NCI-H1092 (cell line): ENCODE measurements around the gene TMEM123.
A peak's percentile ranks its signal among the peaks of the same experiment; 100 is the strongest.
"Not testable (repeated sequence)": the region's sequence is repeated elsewhere in the genome, so short reads cannot be mapped to it uniquely, and the experiment has no call there.

ENCODE experiments used
- DNase-seq: peaks from one replicate; lab custom pipeline; 2025; lab: John Stamatoyannopoulos, UW

TMEM123 gene

GRCh38 chr11:102448869-102449224, 3.7 kb downstream of the TMEM123 start:
- DNase-seq = no peak

GRCh38 chr11:102447941-102448868, 4.4 kb downstream of the TMEM123 start:
- no peak for DNase-seq

GRCh38 chr11:102447193-102447592, 5.4 kb downstream of the TMEM123 start:
- DNase-seq = no peak

- DNase-seq = no peak
Observed at GRCh38 chr11:102446606-102447005, 6.0 kb downstream of the TMEM123 start.

- DNase-seq = not testable (repeated sequence)
Observed at GRCh38 chr11:102444693-102445092, 7.9 kb downstream of the TMEM123 start.

- not testable (repeated sequence) for DNase-seq
Observed at GRCh38 chr11:102444142-102444541, 8.4 kb downstream of the TMEM123 start.

- DNase-seq = not testable (repeated sequence)
Observed at GRCh38 chr11:102439063-102439363, 13.6 kb downstream of the TMEM123 start.

GRCh38 chr11:102438311-102439062, 14.1 kb downstream of the TMEM123 start:
- no peak for DNase-seq

GRCh38 chr11:102437727-102438126, 14.8 kb downstream of the TMEM123 start:
- no peak for DNase-seq

- no peak for DNase-seq
Observed at GRCh38 chr11:102436976-102437375, 15.6 kb downstream of the TMEM123 start.

- DNase-seq = no peak
Observed at GRCh38 chr11:102436561-102436960, 16.0 kb downstream of the TMEM123 start.

- DNase-seq = no peak
Observed at GRCh38 chr11:102435688-102436087, 16.9 kb downstream of the TMEM123 start.

- DNase-seq = not testable (repeated sequence)
Observed at GRCh38 chr11:102433571-102433970, 19.0 kb downstream of the TMEM123 start.

GRCh38 chr11:102432560-102432959, 20.0 kb downstream of the TMEM123 start:
- DNase-seq = not testable (repeated sequence)

- DNase-seq = no peak
Observed at GRCh38 chr11:102431404-102431803, 21.2 kb downstream of the TMEM123 start.

- no peak for DNase-seq
Observed at GRCh38 chr11:102430158-102430836, 22.3 kb downstream of the TMEM123 start.

- DNase-seq = no peak
Observed at GRCh38 chr11:102429691-102430090, 22.9 kb downstream of the TMEM123 start.

- DNase-seq = no peak
Observed at GRCh38 chr11:102429226-102429625, 23.3 kb downstream of the TMEM123 start.

GRCh38 chr11:102428696-102429095, 23.9 kb downstream of the TMEM123 start:
- DNase-seq = no peak

- DNase-seq = no peak
Observed at GRCh38 chr11:102427068-102427467, 25.5 kb downstream of the TMEM123 start.

- no peak for DNase-seq
Observed at GRCh38 chr11:102426570-102426969, 26.0 kb downstream of the TMEM123 start.

- no peak for DNase-seq
Observed at GRCh38 chr11:102426000-102426399, 26.6 kb downstream of the TMEM123 start.

- peak; percentile 26 for DNase-seq
Observed at GRCh38 chr11:102423936-102424335, 28.6 kb downstream of the TMEM123 start.
